KBM-7 (cell line): ENCODE data around the gene CDYL.
"Not testable (repeated sequence)": the region's sequence is repeated elsewhere in the genome, so short reads cannot be mapped to it uniquely, and the experiment has no call there.

ENCODE experiments used
- DNase-seq: peaks from one replicate; pipeline ENCODE4 v3.0.0-alpha.2; 2015
- in situ Hi-C: fragments of 300-500 bp; cut with MboI; formaldehyde crosslinking; loops from 2 replicates; pipeline ENCODE4 v1.14.3; 2020; ENCODE audit warnings: low sequenced_read_pairs, low pct_unique_long_range_greater_than_20kb, mixed read lengths

CDYL gene

GRCh38 chr6:4819706-4820283, 43.6 kb downstream of the CDYL start:
- in situ Hi-C loops: no loop called here
- no peak for DNase-seq

GRCh38 chr6:4820704-4821276, 44.6 kb downstream of the CDYL start:
- in situ Hi-C loops: no loop called here
- no peak for DNase-seq

- DNase-seq: no peak
- in situ Hi-C loops: no loop called here
Observed at GRCh38 chr6:4822476-4822875, 46.3 kb downstream of the CDYL start.

GRCh38 chr6:4828187-4828698, 52.0 kb downstream of the CDYL start:
- in situ Hi-C loops: no loop called here
- no peak for DNase-seq

- in situ Hi-C loops: no loop called here
- DNase-seq: peak; percentile 15
Observed at GRCh38 chr6:4829089-4829488, 52.9 kb downstream of the CDYL start.

- in situ Hi-C loops, DNase-seq: not testable (repeated sequence)
Observed at GRCh38 chr6:4835540-4835939, 59.3 kb downstream of the CDYL start.

GRCh38 chr6:4840169-4840568, 64.0 kb downstream of the CDYL start:
- in situ Hi-C loops: no loop called here
- peak; percentile 49 for DNase-seq

- in situ Hi-C loops: no loop called here
- no peak for DNase-seq
Observed at GRCh38 chr6:4844108-4844507, 67.9 kb downstream of the CDYL start.

GRCh38 chr6:4846387-4846786, 70.2 kb downstream of the CDYL start:
- in situ Hi-C loops: no loop called here
- DNase-seq: no peak

GRCh38 chr6:4848382-4849068, 72.3 kb downstream of the CDYL start:
- DNase-seq: no peak
- in situ Hi-C loops: no loop called here

GRCh38 chr6:4849226-4850022, 73.2 kb downstream of the CDYL start:
- DNase-seq: no peak
- in situ Hi-C loops: no loop called here

GRCh38 chr6:4851035-4851434, 74.8 kb downstream of the CDYL start:
- in situ Hi-C loops: no loop called here
- DNase-seq: no peak

- in situ Hi-C loops, DNase-seq: not testable (repeated sequence)
Observed at GRCh38 chr6:4852186-4852585, 76.0 kb downstream of the CDYL start.

GRCh38 chr6:4852938-4853337, 76.7 kb downstream of the CDYL start:
- no peak for DNase-seq
- in situ Hi-C loops: no loop called here

GRCh38 chr6:4853349-4853748, 77.1 kb downstream of the CDYL start:
- no peak for DNase-seq
- in situ Hi-C loops: no loop called here

- in situ Hi-C loops: no loop called here
- no peak for DNase-seq
Observed at GRCh38 chr6:4853782-4854511, 77.7 kb downstream of the CDYL start.

GRCh38 chr6:4856785-4857184, 80.6 kb downstream of the CDYL start:
- in situ Hi-C loops: no loop called here

GRCh38 chr6:4858194-4859015, 82.2 kb downstream of the CDYL start:
- DNase-seq: peak; percentile 24
- in situ Hi-C loops: no loop called here

More at GRCh38 chr6:4856785-4857184, 80.6 kb downstream of the CDYL start:
- no peak for DNase-seq
